ELF-1 (cell line): ENCODE measurements around the gene HHATL.
A peak's percentile ranks its signal among the peaks of the same experiment; 100 is the strongest.
"Not testable (repeated sequence)": the region's sequence is repeated elsewhere in the genome, so short reads cannot be mapped to it uniquely, and the experiment has no call there.

Source experiments
- DNase-seq: peaks from one replicate; pipeline ENCODE4 v3.0.0-alpha.2; 2016; ENCODE audit warnings: low read depth, low spot score

The HHATL gene

GRCh38 chr3:42734263-42734860 is 31.8 kb upstream of the HHATL start:
- no peak for DNase-seq

GRCh38 chr3:42733501-42734262 is 31.1 kb upstream of the HHATL start:
- DNase-seq = no peak

GRCh38 chr3:42732829-42733459 is 30.3 kb upstream of the HHATL start:
- peak; percentile 70 for DNase-seq

GRCh38 chr3:42732196-42732828 is 29.7 kb upstream of the HHATL start:
- DNase-seq = no peak

GRCh38 chr3:42731476-42732195 is 29.0 kb upstream of the HHATL start:
- DNase-seq = no peak

- DNase-seq = no peak
Observed at GRCh38 chr3:42730706-42731420, 28.3 kb upstream of the HHATL start.

- DNase-seq = no peak
Observed at GRCh38 chr3:42730294-42730693, 27.7 kb upstream of the HHATL start.

GRCh38 chr3:42729404-42730145 is 27.0 kb upstream of the HHATL start:
- DNase-seq = no peak

GRCh38 chr3:42728668-42729364 is 26.2 kb upstream of the HHATL start:
- DNase-seq = no peak

- no peak for DNase-seq
Observed at GRCh38 chr3:42728056-42728455, 25.5 kb upstream of the HHATL start.

GRCh38 chr3:42725454-42725853 is 22.9 kb upstream of the HHATL start:
- DNase-seq = no peak

GRCh38 chr3:42723219-42723618 is 20.6 kb upstream of the HHATL start:
- DNase-seq = no peak

- DNase-seq = not testable (repeated sequence)
Observed at GRCh38 chr3:42722442-42722841, 19.8 kb upstream of the HHATL start.

- DNase-seq = no peak
Observed at GRCh38 chr3:42721690-42722089, 19.1 kb upstream of the HHATL start.

GRCh38 chr3:42720126-42720525 is 17.5 kb upstream of the HHATL start:
- DNase-seq = no peak

GRCh38 chr3:42719002-42719401 is 16.4 kb upstream of the HHATL start:
- DNase-seq = no peak

- no peak for DNase-seq
Observed at GRCh38 chr3:42718338-42718737, 15.7 kb upstream of the HHATL start.

- no peak for DNase-seq
Observed at GRCh38 chr3:42717306-42717705, 14.7 kb upstream of the HHATL start.

- no peak for DNase-seq
Observed at GRCh38 chr3:42714171-42714852, 11.7 kb upstream of the HHATL start.
